ENCODE measurements around the gene GUCY2C. TPM values are rescaled to one million over a fixed set of nuclear protein-coding genes. Genes with fewer than 3 reads are reported as not detected.

GUCY2C gene
- total RNA-seq, 1 experiment from 2014 or later = not detected

DNA sequence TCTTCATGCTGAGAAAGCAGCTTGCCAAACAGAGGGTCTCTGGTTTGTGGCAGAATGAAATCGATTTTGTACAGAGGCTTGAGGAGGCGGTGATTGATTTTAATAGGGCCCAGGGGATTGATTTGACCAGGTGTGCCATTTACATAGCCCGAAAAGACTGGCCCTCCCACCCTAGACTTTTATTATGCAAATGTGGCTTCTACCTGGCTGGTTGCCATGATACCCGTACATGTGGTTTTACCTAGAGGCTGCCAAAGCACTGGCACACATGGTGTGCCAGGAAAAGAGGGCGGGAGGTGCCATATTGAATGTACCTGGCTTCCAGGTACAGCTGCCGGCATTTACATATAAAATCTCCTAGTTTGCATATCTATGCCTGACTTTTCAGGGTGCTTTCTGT is 18.0 kb upstream of the GUCY2C start:
- Histone ChIP-seq H3K4me3 (ENCODE audit: low read length) (no peak overlapping the region), H3F3A (ENCODE audit: low read length, unreplicated experiment) (no peaks in the 10 kb centered on the region), H3K9me3 (ENCODE audit: low read length) (no peaks in the 10 kb centered on the region), H3K4me1 (ENCODE audit: insufficient read depth, low read length) (no peaks in the 10 kb centered on the region), H4K20me1 (ENCODE audit: low read length) (no peaks in the 10 kb centered on the region), H3K9me2 (replicated peaks; ENCODE audit: low read length) (no peaks in the 10 kb centered on the region), H3K79me2 (ENCODE audit: low read length) (no peaks in the 10 kb centered on the region), H3K36me3 (ENCODE audit: low read depth, low read length) (no peaks in the 10 kb centered on the region), H3K27me3 (ENCODE audit: low read length) (no peaks in the 10 kb centered on the region), H2AFZ (ENCODE audit: low read length) (no peak overlapping the region), H3K9ac (ENCODE audit: low read length) (no peak overlapping the region), H3K27ac (ENCODE audit: low read length) (no peak overlapping the region), H3K4me2 (ENCODE audit: low read length) (no peak overlapping the region)
- ChIA-PET POLR2A (ENCODE audit: unreplicated experiment) (no interaction called here), CTCF (no interaction called here)
- ATAC-seq = no peak
- TF ChIP-seq EZH2 (IDR thresholded peaks at IDR 0.05; ENCODE audit: low read length, unreplicated experiment) (no peak), EZH2phosphoT487 (IDR thresholded peaks at IDR 0.05; ENCODE audit: borderline replicate concordance, low read length) (no peak)
- TF ChIP-seq, protein P1, sequence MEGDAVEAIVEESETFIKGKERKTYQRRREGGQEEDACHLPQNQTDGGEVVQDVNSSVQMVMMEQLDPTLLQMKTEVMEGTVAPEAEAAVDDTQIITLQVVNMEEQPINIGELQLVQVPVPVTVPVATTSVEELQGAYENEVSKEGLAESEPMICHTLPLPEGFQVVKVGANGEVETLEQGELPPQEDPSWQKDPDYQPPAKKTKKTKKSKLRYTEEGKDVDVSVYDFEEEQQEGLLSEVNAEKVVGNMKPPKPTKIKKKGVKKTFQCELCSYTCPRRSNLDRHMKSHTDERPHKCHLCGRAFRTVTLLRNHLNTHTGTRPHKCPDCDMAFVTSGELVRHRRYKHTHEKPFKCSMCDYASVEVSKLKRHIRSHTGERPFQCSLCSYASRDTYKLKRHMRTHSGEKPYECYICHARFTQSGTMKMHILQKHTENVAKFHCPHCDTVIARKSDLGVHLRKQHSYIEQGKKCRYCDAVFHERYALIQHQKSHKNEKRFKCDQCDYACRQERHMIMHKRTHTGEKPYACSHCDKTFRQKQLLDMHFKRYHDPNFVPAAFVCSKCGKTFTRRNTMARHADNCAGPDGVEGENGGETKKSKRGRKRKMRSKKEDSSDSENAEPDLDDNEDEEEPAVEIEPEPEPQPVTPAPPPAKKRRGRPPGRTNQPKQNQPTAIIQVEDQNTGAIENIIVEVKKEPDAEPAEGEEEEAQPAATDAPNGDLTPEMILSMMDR (conservative IDR thresholded peaks at IDR 0.05; ENCODE audit: low read depth, low read length) = no peak
- intact Hi-C loops (cut with micrococcal nuclease) = no loop called here
- DNase-seq = no peak
- no TSS peak for BruUV-seq (replicated peaks)

DNA sequence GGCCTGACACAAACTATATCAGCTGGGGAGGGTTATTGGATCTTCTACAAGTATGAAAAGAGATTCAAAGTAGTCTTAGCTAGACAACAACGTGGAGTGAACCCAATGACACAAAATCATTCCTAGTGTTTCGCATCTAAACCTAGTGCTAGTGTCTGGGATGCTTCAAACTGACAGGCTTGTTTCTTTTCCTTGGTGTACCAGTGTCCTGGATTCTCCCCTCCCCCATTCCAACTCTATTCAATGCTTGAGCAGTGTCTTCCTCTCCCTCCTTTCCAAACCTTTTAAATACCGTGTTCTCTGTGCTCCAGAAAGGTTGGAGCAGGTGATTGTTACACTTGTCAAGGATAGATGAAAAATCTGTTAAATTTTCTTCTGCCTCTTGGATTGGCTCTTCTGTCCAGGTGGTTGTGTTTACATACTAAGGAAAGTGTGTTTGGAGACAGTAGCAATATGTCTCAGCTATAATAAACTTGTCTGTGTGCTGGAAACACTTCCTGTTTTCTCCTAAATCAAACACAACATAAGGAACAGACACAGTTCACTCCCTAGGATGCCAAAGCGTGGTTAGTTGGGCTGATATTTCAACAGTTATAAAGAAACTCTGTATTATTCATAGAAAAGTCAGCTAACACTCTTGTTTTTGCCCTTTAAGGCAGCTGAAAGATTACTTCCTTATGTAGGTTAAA is 14.4 kb upstream of the GUCY2C start:
- TF ChIP-seq EZH2 (IDR thresholded peaks at IDR 0.05; ENCODE audit: low read length, unreplicated experiment) (no peak), EZH2phosphoT487 (IDR thresholded peaks at IDR 0.05; ENCODE audit: borderline replicate concordance, low read length) (no peak)
- TF ChIP-seq, protein P1 (conservative IDR thresholded peaks at IDR 0.05; ENCODE audit: low read depth, low read length) = no peak
- no peaks in the 10 kb centered on the region for H3K9me2 ChIP-seq (replicated peaks; ENCODE audit: low read length)
- H3K36me3 ChIP-seq (ENCODE audit: low read depth, low read length) = no peaks in the 10 kb centered on the region
- H3K9me3 ChIP-seq (ENCODE audit: low read length) = no peaks in the 10 kb centered on the region
- no peaks in the 10 kb centered on the region for H3K4me1 ChIP-seq (ENCODE audit: insufficient read depth, low read length)
- DNase-seq (no peak), ATAC-seq (no peak)
- no peak overlapping the region for H3K9ac ChIP-seq (ENCODE audit: low read length)
- no peaks in the 10 kb centered on the region for H3K79me2 ChIP-seq (ENCODE audit: low read length)
- H4K20me1 ChIP-seq (ENCODE audit: low read length) = no peaks in the 10 kb centered on the region
- H3K27me3 ChIP-seq (ENCODE audit: low read length) = no peaks in the 10 kb centered on the region
- CTCF ChIA-PET = no interaction called here
- H3K4me3 ChIP-seq (ENCODE audit: low read length) = no peak overlapping the region
- no peak overlapping the region for H3K27ac ChIP-seq (ENCODE audit: low read length)
- BruUV-seq (replicated peaks) = no TSS peak
- H3F3A ChIP-seq (ENCODE audit: low read length, unreplicated experiment) = no peaks in the 10 kb centered on the region
- POLR2A ChIA-PET (ENCODE audit: unreplicated experiment) = no interaction called here
- no peak overlapping the region for H3K4me2 ChIP-seq (ENCODE audit: low read length)
- no peak overlapping the region for H2AFZ ChIP-seq (ENCODE audit: low read length)
- intact Hi-C loops (cut with micrococcal nuclease) = no loop called here

DNA sequence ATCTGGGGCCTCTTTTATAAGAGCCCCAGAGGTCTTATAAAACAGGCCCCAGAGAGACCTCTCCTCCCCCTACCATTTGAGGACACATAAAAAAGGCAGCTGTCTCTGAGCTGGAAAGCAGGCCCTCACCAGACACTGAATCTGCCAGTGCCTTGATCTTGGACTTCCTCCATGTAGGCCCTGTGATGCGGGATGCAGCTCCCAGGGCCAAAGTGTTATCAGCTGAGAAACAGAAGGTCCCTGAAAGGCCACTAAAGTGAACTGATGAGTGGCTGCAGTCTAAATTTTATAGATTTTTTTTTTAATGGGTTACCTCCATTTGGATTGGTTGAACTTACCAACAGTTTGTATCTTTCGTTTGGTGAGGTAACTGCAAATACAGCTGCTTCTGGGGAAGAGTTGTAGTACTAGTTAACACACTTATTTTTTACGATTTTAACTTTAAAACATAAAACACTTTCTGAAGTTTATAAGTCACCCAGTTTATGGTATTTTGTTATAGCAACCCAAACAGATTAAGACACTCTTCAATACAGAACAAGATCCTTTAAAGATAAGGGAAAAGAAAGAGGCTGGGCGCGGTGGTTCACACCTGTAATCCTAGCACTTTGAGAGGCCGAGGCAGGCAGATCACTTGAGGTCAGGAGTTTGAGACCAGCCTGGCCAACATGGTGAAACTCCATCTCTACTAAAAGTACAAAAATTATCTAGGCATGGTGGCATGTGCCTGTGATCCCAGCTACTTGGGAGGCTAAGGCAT is 5.6 kb upstream of the GUCY2C start:
- DNase-seq (no peak), ATAC-seq (no peak)
- POLR2A ChIA-PET (ENCODE audit: unreplicated experiment) = no interaction called here
- Histone ChIP-seq H3K4me3 (ENCODE audit: low read length) (no peak overlapping the region), H3K9me3 (ENCODE audit: low read length) (no peaks in the 10 kb centered on the region), H3K27me3 (ENCODE audit: low read length) (peaks cover 6% of the 10 kb centered on the region; the same call in 1 of the 2 replicates), H3K4me1 (ENCODE audit: insufficient read depth, low read length) (no peaks in the 10 kb centered on the region), H3K9me2 (replicated peaks; ENCODE audit: low read length) (no peaks in the 10 kb centered on the region), H3K79me2 (ENCODE audit: low read length) (no peaks in the 10 kb centered on the region), H4K20me1 (ENCODE audit: low read length) (no peaks in the 10 kb centered on the region), H2AFZ (ENCODE audit: low read length) (no peak overlapping the region), H3F3A (ENCODE audit: low read length, unreplicated experiment) (no peaks in the 10 kb centered on the region), H3K36me3 (ENCODE audit: low read depth, low read length) (no peaks in the 10 kb centered on the region), H3K9ac (ENCODE audit: low read length) (no peak overlapping the region), H3K27ac (ENCODE audit: low read length) (no peak overlapping the region), H3K4me2 (ENCODE audit: low read length) (no peak overlapping the region)
- CTCF ChIA-PET = no interaction called here
- intact Hi-C loops (cut with micrococcal nuclease) = no loop called here
- TF ChIP-seq, protein P1 (conservative IDR thresholded peaks at IDR 0.05; ENCODE audit: low read depth, low read length) = no peak
- TF ChIP-seq EZH2phosphoT487 (IDR thresholded peaks at IDR 0.05; ENCODE audit: borderline replicate concordance, low read length) (no peak), EZH2 (IDR thresholded peaks at IDR 0.05; ENCODE audit: low read length, unreplicated experiment) (no peak)
- no TSS peak for BruUV-seq (replicated peaks)
